Suprapubic skin (tissue), 4 donors: Measurements from ENCODE around the gene HPGDS. TPM values are rescaled to one million over a fixed set of nuclear protein-coding genes. Genes with fewer than 3 reads are reported as not detected.
"Not testable (repeated sequence)": the region's sequence is repeated elsewhere in the genome, so short reads cannot be mapped to it uniquely, and the experiment has no call there.

ENCODE experiments used
- DNase-seq, 2 donors: peaks; one replicate each; pipeline ENCODE4 v3.0.0-alpha.2; 2019; ENCODE audit warnings: low spot score in 2 of 2
- H3K27ac ChIP-seq: fragments of 200-600 bp; sonication (generic); one replicate; pipeline ENCODE4 v1.5.1; 2019
- H3K27me3 ChIP-seq: fragments of 200-600 bp; sonication (generic); one replicate; pipeline ENCODE4 v1.5.1; 2019
- H3K36me3 ChIP-seq: fragments of 200-600 bp; sonication (generic); one replicate; pipeline ENCODE4 v1.5.1; 2019
- H3K4me1 ChIP-seq: fragments of 200-600 bp; sonication (generic); one replicate; pipeline ENCODE4 v1.5.1; 2019
- H3K4me3 ChIP-seq: fragments of 200-600 bp; sonication (generic); one replicate; pipeline ENCODE4 v1.5.1; 2019; ENCODE audit warnings: mild to moderate bottlenecking
- H3K9me3 ChIP-seq: fragments of 200-600 bp; sonication (generic); one replicate; pipeline ENCODE4 v1.5.1; 2019
- CTCF ChIP-seq, 2 donors: fragments of 200-600 bp in 1 of 2; fragments of 450-650 bp in 1 of 2; sonication (generic) in 1 of 2; IDR thresholded peaks; one replicate each; pipeline ENCODE4 v1.5.1; 2016 to 2019; ENCODE audit warnings: antibody characterized with exemption in 2 of 2, mild to moderate bottlenecking in 1 of 2, moderate library complexity in 1 of 2
- EP300 ChIP-seq: sonication (generic); formaldehyde crosslinking; IDR thresholded peaks from one replicate; pipeline ENCODE4 v1.6.1; 2017; ENCODE audit warnings: antibody characterized with exemption
- POLR2A ChIP-seq, 2 donors: fragments of 450-650 bp; IDR thresholded peaks; one replicate each; pipeline ENCODE4 v1.6.1; 2017; ENCODE audit warnings: antibody characterized with exemption in 2 of 2, mild to moderate bottlenecking in 2 of 2, moderate library complexity in 2 of 2
- POLR2AphosphoS5 ChIP-seq, 3 donors: sonication (generic); formaldehyde crosslinking; IDR thresholded peaks; one replicate each; pipeline ENCODE4 v1.6.1; 2017; ENCODE audit warnings: antibody characterized with exemption in 3 of 3
- WGBS: methylation state at CpG from one replicate; pipeline ENCODE4 v1.1.5; 2018; 5-methylcytosine and 5-hydroxymethylcytosine counted together
- total RNA-seq, 4 donors: library from RNA; depleted of rRNA; stranded (reverse); fragments of >200 nt; gene quantifications; one replicate each; pipeline ENCODE4 v1.1.0, GENCODE V29; 2016

HPGDS gene
- total RNA-seq, 4 donors from 2014 or later: 1.8 to 4.8 (median 2.3) TPM

- DNase-seq: no peak
- H3K9me3 ChIP-seq: no peaks in the 10 kb centered on the region
- TF ChIP-seq POLR2AphosphoS5 (IDR thresholded peaks at IDR 0.05): no peak
- no peak for TF ChIP-seq EP300
- TF ChIP-seq POLR2A (IDR thresholded peaks at IDR 0.05): no peak
- no peak for TF ChIP-seq CTCF (IDR thresholded peaks at IDR 0.05)
- H3K4me3 ChIP-seq: no peak overlapping the region
- WGBS: 67% methylated on average over 5 of the region's 5 CpGs
- H3K27ac ChIP-seq: no peak overlapping the region
- peaks cover 8% of the 10 kb centered on the region for H3K4me1 ChIP-seq
- H3K36me3 ChIP-seq: no peaks in the 10 kb centered on the region
- no peaks in the 10 kb centered on the region for H3K27me3 ChIP-seq
These were observed 9.5 kb downstream of the HPGDS start for GRCh38 chr4:94332983-94333590.

- Histone ChIP-seq H3K36me3 (no peaks in the 10 kb centered on the region), H3K4me3 (no peak overlapping the region), H3K27me3 (no peaks in the 10 kb centered on the region), H3K27ac (no peak overlapping the region), H3K9me3 (peaks cover 21% of the 10 kb centered on the region), H3K4me1 (peaks cover 8% of the 10 kb centered on the region)
- DNase-seq: no peak
- WGBS: 56% methylated on average over 1 of the region's 1 CpG
- no peak for TF ChIP-seq EP300
- no peak for TF ChIP-seq CTCF (IDR thresholded peaks at IDR 0.05)
- no peak for TF ChIP-seq POLR2AphosphoS5 (IDR thresholded peaks at IDR 0.05)
- no peak for TF ChIP-seq POLR2A (IDR thresholded peaks at IDR 0.05)
These were observed 12.7 kb downstream of the HPGDS start for GRCh38 chr4:94329933-94330332.

- no peak for DNase-seq
- peaks cover 23% of the 10 kb centered on the region for H3K9me3 ChIP-seq
- H3K27ac ChIP-seq: no peak overlapping the region
- no peak overlapping the region for H3K4me3 ChIP-seq
- no peaks in the 10 kb centered on the region for H3K27me3 ChIP-seq
- no peaks in the 10 kb centered on the region for H3K4me1 ChIP-seq
- no peaks in the 10 kb centered on the region for H3K36me3 ChIP-seq
- WGBS: 95% methylated on average over 1 of the region's 1 CpG
- TF ChIP-seq POLR2A (IDR thresholded peaks at IDR 0.05) (no peak), EP300 (no peak), CTCF (IDR thresholded peaks at IDR 0.05) (no peak), POLR2AphosphoS5 (IDR thresholded peaks at IDR 0.05) (no peak)
These were observed 16.8 kb downstream of the HPGDS start for GRCh38 chr4:94325835-94326234.

DNA sequence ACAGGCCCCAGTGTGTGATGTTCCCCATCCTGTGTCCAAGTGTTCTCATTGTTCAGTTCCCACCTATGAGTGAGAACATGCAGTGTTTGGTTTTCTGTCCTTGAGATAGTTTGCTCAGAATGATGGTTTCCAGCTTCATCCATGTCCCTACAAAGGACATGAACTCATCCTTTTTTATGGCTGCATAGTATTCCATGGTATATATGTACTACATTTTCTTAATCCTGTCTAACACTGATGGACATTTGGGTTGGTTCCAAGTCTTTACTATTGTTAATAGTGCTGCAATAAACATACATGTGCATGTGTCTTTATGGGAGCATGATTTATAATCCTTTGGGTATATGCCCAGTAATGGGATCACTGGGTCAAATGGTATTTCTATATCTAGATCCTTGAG, 22.7 kb downstream of the HPGDS start:
- not testable (repeated sequence) for H3K27me3 ChIP-seq, DNase-seq, H3K9me3 ChIP-seq

DNA sequence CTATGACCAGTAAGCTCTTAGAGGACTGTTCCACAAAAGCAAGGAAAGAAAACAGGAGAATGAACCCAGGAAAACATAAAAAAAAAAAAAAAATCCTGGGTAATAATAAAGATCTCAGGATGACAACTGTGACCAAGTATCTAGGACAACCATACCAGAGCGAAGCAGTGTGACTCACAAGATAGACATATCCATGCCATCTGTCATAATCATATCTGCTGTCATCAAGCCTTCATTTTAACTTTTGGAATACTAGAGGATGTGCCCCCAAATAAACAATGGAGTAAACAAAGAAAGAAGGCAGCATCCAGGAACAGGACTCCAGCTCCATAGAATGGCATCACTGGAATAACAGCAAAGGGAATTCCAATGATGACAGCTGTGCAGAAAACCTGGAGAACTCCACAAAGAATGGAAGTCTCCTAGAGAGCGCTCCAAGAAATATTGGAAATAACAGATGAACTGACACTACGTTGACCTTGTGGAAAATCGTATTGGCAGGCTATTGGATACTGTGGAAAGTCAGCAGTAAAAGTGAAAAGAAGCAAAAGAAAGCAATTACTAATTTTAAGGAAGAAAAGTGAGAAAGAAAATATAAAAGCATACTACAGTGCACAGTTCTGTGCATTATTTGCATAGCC, 35.3 kb downstream of the HPGDS start:
- no peak for DNase-seq
- TF ChIP-seq POLR2AphosphoS5 (IDR thresholded peaks at IDR 0.05) (no peak), CTCF (IDR thresholded peaks at IDR 0.05) (no peak), EP300 (no peak), POLR2A (IDR thresholded peaks at IDR 0.05) (no peak)
- Histone ChIP-seq H3K4me3 (no peak overlapping the region), H3K27me3 (no peaks in the 10 kb centered on the region), H3K27ac (no peak overlapping the region), H3K9me3 (no peaks in the 10 kb centered on the region), H3K4me1 (peaks cover 2% of the 10 kb centered on the region), H3K36me3 (no peaks in the 10 kb centered on the region)
- WGBS: 66% methylated on average over 4 of the region's 4 CpGs

More for the DNA sequence above, 22.7 kb downstream of the HPGDS start:
- H3K4me3 ChIP-seq, H3K36me3 ChIP-seq, H3K4me1 ChIP-seq, H3K27ac ChIP-seq: not testable (repeated sequence)

DNA sequence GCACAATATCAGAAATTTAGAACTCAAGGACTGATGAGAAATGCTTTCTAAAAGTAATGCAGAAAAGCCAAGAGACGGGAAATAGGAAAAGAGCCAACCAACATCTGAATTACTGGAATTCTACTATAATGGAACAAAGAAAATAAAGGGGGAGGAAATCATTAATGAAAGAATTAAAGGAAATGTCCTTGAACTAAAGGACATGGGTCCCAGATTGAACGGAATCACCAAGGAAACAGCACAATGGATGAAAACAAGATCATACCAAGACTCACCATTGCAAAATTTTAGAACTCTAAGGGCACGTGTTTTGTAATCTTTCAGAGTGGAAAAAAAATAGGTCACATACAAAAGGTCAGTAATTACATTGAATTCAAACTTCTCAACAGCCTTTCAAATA, 35.9 kb downstream of the HPGDS start:
- Histone ChIP-seq H3K36me3 (no peaks in the 10 kb centered on the region), H3K4me1 (peaks cover 2% of the 10 kb centered on the region), H3K27ac (no peak overlapping the region), H3K4me3 (no peak overlapping the region), H3K9me3 (no peaks in the 10 kb centered on the region), H3K27me3 (no peaks in the 10 kb centered on the region)
- 67% methylated on average over 3 of the region's 3 CpGs for WGBS
- no peak for DNase-seq
- TF ChIP-seq EP300 (no peak), POLR2AphosphoS5 (IDR thresholded peaks at IDR 0.05) (no peak), POLR2A (IDR thresholded peaks at IDR 0.05) (no peak), CTCF (IDR thresholded peaks at IDR 0.05) (no peak)
